GM19463 (cell line): Measurements from ENCODE around the gene TIMM8A.

ENCODE experiments used
- ATAC-seq: cut with Tn5 transposase; IDR thresholded peaks from one replicate; pipeline ENCODE4 v1.9.1; 2021; ENCODE audit warnings: mild to moderate bottlenecking, moderate library complexity; ENCODE audit not compliant: unreplicated experiment

The TIMM8A gene, protein sequence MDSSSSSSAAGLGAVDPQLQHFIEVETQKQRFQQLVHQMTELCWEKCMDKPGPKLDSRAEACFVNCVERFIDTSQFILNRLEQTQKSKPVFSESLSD

GRCh38 chrX:101348452-101349192 is at the start of gene TIMM8A:
TSS of gene TIMM8A (minus strand) at chrX:101348742. CDS start at chrX:101348664, 78 bp downstream.
- ATAC-seq = peak; percentile 99

- no peak for ATAC-seq
Observed at GRCh38 chrX:101397779-101398178, 49.2 kb upstream of the TIMM8A start.

DNA sequence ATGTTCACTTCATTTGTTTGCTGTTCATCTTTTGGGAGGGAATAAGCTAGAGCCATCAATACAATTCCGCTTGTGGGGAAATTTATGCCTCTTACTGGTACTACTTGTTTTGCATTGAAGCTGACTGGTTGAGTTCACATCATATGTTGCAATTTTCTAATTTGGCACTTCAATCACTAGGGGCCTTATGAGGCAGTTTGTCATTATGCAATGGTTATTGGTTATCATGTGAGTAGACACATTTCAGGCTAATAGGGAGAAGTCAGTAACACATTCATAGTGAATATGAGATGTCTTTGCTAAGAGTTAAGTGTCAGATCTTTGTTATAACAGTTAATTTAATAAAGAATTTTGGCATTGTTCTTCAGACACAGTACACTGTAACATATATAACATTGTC is 47.2 kb upstream of the TIMM8A start:
- no peak for ATAC-seq

GRCh38 chrX:101394372-101394771 is 45.8 kb upstream of the TIMM8A start:
- no peak for ATAC-seq

GRCh38 chrX:101393530-101394305 is 45.2 kb upstream of the TIMM8A start:
- no peak for ATAC-seq

GRCh38 chrX:101391831-101392230 is 43.3 kb upstream of the TIMM8A start:
- no peak for ATAC-seq

- ATAC-seq = peak; percentile 74
Observed at GRCh38 chrX:101390664-101391525, 42.4 kb upstream of the TIMM8A start, which contains the start of gene RPL36A. TSS of gene RPL36A (plus strand) at chrX:101391011. CDS start at chrX:101391044, 33 bp downstream.

DNA sequence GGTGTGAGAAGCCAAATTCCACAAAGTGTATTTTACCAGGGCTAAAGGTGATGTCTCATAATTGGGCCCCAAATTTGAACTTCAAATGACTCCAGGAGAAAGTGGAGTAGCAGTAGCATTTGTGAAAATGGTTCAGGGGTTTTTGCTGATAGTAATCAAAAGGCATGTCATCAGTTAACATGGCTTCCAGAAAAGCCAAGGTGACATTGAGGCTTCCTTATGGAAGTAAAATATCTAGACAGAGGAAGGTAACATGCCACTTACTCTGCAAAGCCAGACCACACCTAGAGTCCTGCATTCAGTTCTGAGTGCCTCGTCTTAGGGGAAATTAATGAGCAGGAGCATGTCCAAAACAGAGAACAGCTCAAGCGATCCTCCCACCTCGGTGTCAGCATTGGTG is 40.1 kb upstream of the TIMM8A start:
- ATAC-seq = no peak

DNA sequence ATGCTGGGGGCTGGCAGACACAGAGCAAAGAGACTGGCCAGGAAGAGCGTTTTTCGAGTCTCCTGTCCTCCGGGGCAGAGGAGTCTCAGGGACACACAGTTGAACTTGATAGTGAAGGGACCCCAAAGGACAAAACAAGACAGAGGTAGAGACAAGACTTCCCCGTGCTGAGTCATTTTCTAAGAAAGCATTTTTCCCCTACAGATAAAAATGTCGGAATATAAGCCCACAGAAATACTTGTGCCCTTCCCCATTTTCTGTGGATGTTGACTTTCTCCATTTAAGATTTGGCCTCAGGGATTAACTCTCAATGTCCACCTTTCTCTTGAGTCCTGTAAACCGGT is 38.0 kb upstream of the TIMM8A start:
- no peak for ATAC-seq

GRCh38 chrX:101385795-101386541 is 37.4 kb upstream of the TIMM8A start, which contains the start of gene BTK:
TSS of gene BTK (minus strand) at chrX:101386191. CDS start at chrX:101375284, 10,907 bp downstream.
- peak; percentile 53 for ATAC-seq

DNA sequence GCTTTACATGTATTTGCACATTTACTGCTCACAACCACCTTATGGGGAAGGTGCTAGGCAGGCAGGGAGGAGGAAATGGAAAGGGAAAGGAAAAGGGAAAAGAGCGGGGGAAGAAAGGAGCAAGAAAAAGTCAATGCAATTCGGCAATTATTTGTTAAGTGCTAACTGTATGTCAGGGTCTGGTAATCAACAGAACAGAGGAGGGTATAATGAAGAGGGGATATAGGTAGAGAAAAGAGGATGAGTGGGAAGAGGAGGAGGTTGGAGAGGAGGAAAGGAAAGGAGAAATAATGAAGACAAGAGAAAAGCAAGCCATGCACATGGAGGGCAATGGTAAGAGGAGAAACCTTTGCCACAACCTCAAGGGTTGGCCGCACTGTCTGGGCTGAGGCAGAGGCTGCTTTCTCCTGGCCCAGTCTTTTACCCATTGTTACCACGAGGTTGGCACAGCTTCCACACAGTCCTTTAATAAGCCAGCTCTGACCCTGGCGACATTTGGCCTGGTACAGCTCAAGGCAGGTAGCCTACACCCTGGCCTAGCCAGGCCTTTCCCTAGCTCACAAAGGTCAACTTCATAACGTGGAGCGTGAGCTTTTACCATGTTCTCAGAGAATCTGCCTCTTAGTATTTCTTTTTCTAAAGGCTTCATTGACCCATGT is 36.6 kb upstream of the TIMM8A start:
- no peak for ATAC-seq

DNA sequence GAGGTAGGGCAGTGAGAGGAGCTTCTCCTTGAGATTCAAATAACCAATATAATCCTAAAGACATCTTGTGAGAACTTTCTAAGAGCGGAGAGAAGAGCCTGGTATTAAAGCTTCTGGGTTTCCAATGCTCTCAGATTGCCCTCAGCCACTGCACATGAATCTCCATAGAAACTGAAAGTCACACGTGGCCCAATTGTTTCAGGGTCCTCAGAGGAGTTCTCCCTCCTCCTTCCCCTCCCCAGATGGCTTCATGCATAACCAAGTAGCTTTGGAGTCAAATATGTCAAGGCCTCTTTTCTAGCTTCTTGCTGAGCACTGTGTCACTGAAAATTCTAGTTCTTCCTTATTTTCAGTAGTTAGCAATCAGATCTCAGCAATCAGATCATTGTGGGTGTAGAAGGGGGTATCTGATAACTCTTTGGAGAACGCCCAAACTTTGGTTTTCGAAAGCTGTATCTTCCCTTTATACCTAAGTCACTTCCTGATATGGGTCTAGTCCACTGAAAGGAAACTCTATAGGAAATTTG is 35.2 kb upstream of the TIMM8A start:
- ATAC-seq = peak; percentile 72

DNA sequence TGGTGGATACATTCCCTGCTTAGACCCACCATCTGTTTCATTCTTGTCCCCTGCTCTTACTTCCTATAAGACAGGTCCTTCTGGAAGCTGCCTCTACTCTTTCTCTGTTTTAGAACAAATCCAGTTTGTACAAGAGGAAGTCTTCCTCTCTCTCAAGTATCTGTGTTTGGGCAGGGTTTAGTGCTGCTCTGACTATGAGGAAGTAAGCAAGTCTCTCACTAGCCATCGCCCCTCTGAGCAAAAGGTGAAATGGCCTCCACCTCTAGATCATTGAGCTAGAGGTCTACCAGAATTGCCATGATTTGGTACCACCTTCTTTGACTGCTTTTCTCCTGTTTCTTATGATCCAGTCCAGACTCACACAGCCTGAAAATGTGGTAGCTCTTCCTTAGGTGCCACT is 29.0 kb upstream of the TIMM8A start:
- no peak for ATAC-seq

DNA sequence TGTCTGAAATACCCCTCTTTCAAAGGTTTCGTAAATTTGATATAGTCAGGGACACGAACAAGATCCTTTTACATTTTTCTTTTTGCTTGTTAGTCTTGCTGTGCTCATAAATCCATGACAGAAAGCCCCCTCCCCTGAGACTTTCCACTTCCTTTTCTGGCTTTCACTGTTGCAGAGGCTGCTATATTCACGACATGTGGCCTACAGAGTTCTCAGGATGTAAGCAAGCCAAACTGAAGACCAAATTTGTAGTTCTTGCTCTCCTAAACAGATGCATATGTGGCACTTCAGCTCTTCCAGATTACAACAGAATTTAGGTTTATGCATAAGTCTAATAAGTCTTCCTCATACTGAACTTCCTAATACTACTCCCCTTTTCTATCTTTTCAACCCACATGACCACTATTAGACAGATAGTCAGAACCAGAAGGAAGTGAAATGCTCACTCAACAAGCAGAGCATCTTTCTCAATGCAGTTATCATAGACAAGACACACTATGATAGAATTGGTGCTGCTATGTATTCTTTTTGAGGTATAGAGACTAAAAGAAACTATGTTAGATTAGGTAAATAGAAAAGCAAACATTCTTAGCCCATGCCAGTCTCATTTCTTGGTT is 22.5 kb upstream of the TIMM8A start:
- ATAC-seq = peak; percentile 61

DNA sequence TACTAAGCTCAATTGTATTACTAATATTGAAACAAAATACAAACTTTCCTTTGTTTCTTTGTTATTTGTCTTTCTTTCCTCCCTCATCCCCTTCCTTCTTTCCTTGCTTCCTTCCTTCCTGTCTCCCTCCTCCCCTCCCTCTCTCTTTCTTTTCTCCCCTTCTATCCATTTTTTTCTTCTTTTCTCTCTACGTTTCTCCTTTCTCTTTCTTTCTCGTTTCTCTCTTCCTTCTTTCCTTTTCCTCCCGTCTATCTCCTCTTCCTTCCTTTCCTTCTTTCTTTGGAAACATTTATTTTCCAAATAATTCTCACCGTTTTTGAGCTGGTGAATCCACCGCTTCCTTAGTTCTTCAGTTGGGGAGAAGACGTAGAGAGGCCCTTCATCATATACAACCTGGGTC is 21.1 kb upstream of the TIMM8A start:
- no peak for ATAC-seq

DNA sequence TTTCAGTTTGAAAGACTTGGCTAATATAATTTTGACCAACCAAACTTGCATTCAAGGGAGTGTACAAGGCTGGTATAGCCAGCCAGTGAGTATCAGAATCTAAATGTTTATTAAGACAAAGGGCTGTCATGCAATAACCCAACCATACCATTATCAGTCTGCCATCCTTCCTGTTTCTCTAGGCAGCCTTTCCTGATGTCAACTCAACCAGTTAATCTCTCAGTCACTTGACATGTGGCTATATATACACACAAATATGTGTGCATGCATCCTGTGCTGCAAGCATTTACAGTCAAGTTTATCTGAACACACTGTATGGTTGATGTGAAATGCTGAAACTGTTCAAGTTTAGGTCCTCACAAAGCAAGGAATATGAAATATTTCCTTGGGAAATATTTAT is 20.3 kb upstream of the TIMM8A start:
- ATAC-seq = no peak

DNA sequence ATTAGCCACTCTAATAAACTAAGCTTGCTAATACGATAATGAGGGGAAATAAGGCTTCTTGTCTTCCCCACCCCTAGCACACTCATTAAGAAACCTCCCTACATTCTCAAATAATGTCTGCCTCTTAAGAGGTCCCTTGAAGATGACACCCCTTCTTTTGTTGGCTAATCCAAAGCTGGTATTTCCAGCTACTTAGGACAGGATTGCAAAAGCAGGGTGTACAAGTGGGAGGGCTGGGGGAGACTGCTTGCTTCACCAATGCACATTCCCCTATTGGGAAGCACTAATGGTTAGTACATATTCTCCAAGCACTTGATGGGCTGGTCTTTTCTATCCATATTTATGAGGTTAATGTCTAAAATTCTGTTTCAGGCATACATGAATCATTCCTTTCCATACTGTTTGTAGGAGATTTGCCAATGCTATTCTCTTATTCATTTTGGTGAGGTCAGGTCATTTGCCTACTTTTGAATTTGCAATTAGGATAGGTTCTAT is 16.8 kb upstream of the TIMM8A start:
- no peak for ATAC-seq

GRCh38 chrX:101362757-101363156 is 14.2 kb upstream of the TIMM8A start:
- no peak for ATAC-seq

DNA sequence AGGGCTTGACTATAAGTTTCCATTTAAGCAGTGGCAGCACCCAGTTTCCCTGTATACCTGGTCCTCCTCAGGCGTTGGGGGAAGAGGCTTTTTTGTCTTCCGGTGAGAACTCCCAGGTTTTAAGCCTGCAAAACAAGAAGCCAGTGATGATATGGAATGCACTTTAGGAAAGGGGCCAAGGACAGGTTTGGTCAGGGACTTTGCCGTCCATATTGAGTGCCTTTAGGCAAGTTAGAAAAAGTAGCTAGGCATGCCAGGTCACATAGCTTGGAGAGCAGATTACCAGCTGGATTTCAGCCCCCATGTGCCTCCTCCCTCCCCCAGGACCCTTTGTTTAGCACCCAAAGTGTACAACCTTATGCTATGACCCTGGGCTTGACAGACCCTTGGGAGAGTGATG is 13.6 kb upstream of the TIMM8A start:
- no peak for ATAC-seq
